K562 (cell line): Measurements from ENCODE around the gene HDAC7. TPM values are rescaled to one million over a fixed set of nuclear protein-coding genes. Genes with fewer than 3 reads are reported as not detected.

Experiments used
- CBX3 ChIP-seq, 2 experiments: IDR thresholded peaks; 1 replicate in 1 of 2; 2 replicates in 1 of 2; pipeline ENCODE4 v1.6.1; 2012; ENCODE audit warnings: inconsistent platforms in 2 of 2, low read length in 2 of 2, borderline replicate concordance in 1 of 2, control low read depth in 1 of 2
- FOXK1 ChIP-seq: sonication (generic); formaldehyde crosslinking; IDR thresholded peaks from 2 replicates; pipeline ENCODE4 v1.8.0; 2022; ENCODE audit warnings: missing genetic modification reagents, mild to moderate bottlenecking, borderline replicate concordance
- GABPB2 ChIP-seq: fragments of 250-450 bp; sonication (Bioruptor Pico); conservative IDR thresholded peaks from 2 replicates; pipeline ENCODE4 v1.5.1; 2021; ENCODE audit warnings: mild to moderate bottlenecking
- GTF2A2 ChIP-seq: IDR thresholded peaks from 2 replicates; pipeline ENCODE4 v1.6.1; 2016; ENCODE audit warnings: mild to moderate bottlenecking, missing genetic modification characterization, missing compliant biosample characterization
- HLTF ChIP-seq: fragments of 450-650 bp; IDR thresholded peaks from 2 replicates; pipeline ENCODE4 v1.6.1; 2016
- MED1 ChIP-seq: sonication (generic); formaldehyde crosslinking; IDR thresholded peaks from 2 replicates; pipeline ENCODE4 v1.8.1; 2023; ENCODE audit warnings: missing genetic modification reagents, borderline replicate concordance
- RB1 ChIP-seq: fragments of 450-650 bp; IDR thresholded peaks from 2 replicates; pipeline ENCODE4 v1.6.1; 2017; ENCODE audit warnings: low read depth, mild to moderate bottlenecking
- RERE ChIP-seq: sonication (generic); formaldehyde crosslinking; IDR thresholded peaks from 2 replicates; pipeline ENCODE4 v1.8.0; 2023; ENCODE audit warnings: missing genetic modification reagents, mild to moderate bottlenecking, borderline replicate concordance
- SMAD1 ChIP-seq: fragments of 150-350 bp; IDR thresholded peaks from 2 replicates; pipeline ENCODE4 v1.6.1; 2014; ENCODE audit warnings: low read length, low read depth; ENCODE audit not compliant: partially characterized antibody
- TBP ChIP-seq: optimal IDR thresholded peaks from 2 replicates; pipeline ENCODE3; 2011; ENCODE audit warnings: low read depth, low read length, improper control_type of control experiment
- UBTF ChIP-seq, 2 experiments: IDR thresholded peaks; 2 replicates each; pipeline ENCODE4 v1.6.1; 2012; ENCODE audit warnings: improper control_type of control experiment in 2 of 2, low read depth in 2 of 2, low read length in 2 of 2, borderline replicate concordance in 1 of 2
- ZNF316 ChIP-seq: fragments of 450-650 bp; IDR thresholded peaks from 2 replicates; pipeline ENCODE4 v1.6.1; 2016
- polyA plus RNA-seq, 8 experiments: library from polyadenylated mRNA; depleted of rRNA in 4 of 8; stranded (reverse) in 5 of 8; unstranded in 3 of 8; fragments of >200 nt; fragmentation: Nextera tagmentation in 2 of 8; fragmentation: Illumina TruSeq in 1 of 8; extraction: Ambion mirVana in 2 of 8; extraction: Trizol in 1 of 8; gene quantifications; 2 replicates each; pipeline versions ENCODE4 v1.2.1 to v1.2.3, GENCODE V29; 2011 to 2014; ENCODE audit warnings: inconsistent platforms in 1 of 8, missing spikeins in 1 of 8
- total RNA-seq, 7 experiments: library from RNA; depleted of rRNA in 6 of 7; stranded (reverse); fragments of >200 nt in 6 of 7; fragmentation: Illumina TruSeq in 2 of 7; extraction: Trizol in 2 of 7; gene quantifications; 2 replicates each; pipeline versions ENCODE4 v1.2.1 to v1.2.3, GENCODE V29; 2011 to 2021; ENCODE audit warnings: low replicate concordance in 1 of 7
- TF ChIP-seq, protein P1 (sequence below): fragments of 200-800 bp; sonication (Bioruptor generic); IDR thresholded peaks from 2 replicates; pipeline ENCODE4 v1.6.1; 2016; ENCODE audit warnings: missing genetic modification characterization, missing compliant biosample characterization
- TF ChIP-seq, protein P2 (sequence below): fragments of 450-650 bp; IDR thresholded peaks from 2 replicates; pipeline ENCODE4 v1.6.1; 2016; ENCODE audit warnings: borderline replicate concordance

HDAC7 gene
- total and polyA plus RNA-seq, 9 of the 15 experiments (the other 6 are each of a cell fraction or from before 2014, with no cell fraction given) = 2.5 to 129 (median 31.1) TPM

DNA sequence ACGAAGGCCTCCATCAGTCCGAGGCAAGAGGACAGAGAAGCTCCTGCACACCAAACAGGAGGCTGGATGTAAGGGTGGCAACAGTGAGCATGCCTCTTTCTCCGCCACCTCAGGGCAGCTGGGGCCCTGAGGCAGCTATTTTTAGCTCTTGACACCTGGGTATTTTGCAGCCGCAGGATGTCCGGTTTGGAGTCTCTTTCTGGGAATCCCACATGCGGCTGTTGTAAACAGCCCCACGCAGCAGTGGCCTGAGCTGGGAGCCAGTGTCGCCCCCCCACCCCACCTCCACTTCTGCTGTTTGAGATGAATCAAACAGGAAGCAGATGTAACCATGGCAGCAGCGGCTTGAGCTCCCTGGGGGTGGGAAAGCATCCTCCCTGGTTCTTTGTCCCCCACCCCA is 11.7 kb downstream of the HDAC7 start (continued):
- TF ChIP-seq RERE (CRISPR knock-in tag) = no peak
- no peak for TF ChIP-seq CBX3 (IDR thresholded peaks at IDR 0.05; ENCODE audit: borderline replicate concordance in 1 of 2, low read length in 2 of 2)
- no peak for TF ChIP-seq UBTF (IDR thresholded peaks at IDR 0.05; ENCODE audit: borderline replicate concordance in 1 of 2, low read depth in 2 of 2, low read length in 2 of 2)
- TF ChIP-seq ZNF316 = no peak
- TF ChIP-seq, protein P1, sequence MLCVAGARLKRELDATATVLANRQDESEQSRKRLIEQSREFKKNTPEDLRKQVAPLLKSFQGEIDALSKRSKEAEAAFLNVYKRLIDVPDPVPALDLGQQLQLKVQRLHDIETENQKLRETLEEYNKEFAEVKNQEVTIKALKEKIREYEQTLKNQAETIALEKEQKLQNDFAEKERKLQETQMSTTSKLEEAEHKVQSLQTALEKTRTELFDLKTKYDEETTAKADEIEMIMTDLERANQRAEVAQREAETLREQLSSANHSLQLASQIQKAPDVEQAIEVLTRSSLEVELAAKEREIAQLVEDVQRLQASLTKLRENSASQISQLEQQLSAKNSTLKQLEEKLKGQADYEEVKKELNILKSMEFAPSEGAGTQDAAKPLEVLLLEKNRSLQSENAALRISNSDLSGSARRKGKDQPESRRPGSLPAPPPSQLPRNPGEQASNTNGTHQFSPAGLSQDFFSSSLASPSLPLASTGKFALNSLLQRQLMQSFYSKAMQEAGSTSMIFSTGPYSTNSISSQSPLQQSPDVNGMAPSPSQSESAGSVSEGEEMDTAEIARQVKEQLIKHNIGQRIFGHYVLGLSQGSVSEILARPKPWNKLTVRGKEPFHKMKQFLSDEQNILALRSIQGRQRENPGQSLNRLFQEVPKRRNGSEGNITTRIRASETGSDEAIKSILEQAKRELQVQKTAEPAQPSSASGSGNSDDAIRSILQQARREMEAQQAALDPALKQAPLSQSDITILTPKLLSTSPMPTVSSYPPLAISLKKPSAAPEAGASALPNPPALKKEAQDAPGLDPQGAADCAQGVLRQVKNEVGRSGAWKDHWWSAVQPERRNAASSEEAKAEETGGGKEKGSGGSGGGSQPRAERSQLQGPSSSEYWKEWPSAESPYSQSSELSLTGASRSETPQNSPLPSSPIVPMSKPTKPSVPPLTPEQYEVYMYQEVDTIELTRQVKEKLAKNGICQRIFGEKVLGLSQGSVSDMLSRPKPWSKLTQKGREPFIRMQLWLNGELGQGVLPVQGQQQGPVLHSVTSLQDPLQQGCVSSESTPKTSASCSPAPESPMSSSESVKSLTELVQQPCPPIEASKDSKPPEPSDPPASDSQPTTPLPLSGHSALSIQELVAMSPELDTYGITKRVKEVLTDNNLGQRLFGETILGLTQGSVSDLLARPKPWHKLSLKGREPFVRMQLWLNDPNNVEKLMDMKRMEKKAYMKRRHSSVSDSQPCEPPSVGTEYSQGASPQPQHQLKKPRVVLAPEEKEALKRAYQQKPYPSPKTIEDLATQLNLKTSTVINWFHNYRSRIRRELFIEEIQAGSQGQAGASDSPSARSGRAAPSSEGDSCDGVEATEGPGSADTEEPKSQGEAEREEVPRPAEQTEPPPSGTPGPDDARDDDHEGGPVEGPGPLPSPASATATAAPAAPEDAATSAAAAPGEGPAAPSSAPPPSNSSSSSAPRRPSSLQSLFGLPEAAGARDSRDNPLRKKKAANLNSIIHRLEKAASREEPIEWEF (CRISPR knock-in tag) = no peak
- no peak for TF ChIP-seq FOXK1 (CRISPR knock-in tag)
- TF ChIP-seq TBP = no peak
- TF ChIP-seq GABPB2 (CRISPR knock-in tag) = no peak
- TF ChIP-seq, protein P2, sequence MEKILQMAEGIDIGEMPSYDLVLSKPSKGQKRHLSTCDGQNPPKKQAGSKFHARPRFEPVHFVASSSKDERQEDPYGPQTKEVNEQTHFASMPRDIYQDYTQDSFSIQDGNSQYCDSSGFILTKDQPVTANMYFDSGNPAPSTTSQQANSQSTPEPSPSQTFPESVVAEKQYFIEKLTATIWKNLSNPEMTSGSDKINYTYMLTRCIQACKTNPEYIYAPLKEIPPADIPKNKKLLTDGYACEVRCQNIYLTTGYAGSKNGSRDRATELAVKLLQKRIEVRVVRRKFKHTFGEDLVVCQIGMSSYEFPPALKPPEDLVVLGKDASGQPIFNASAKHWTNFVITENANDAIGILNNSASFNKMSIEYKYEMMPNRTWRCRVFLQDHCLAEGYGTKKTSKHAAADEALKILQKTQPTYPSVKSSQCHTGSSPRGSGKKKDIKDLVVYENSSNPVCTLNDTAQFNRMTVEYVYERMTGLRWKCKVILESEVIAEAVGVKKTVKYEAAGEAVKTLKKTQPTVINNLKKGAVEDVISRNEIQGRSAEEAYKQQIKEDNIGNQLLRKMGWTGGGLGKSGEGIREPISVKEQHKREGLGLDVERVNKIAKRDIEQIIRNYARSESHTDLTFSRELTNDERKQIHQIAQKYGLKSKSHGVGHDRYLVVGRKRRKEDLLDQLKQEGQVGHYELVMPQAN = no peak
- TF ChIP-seq MED1 (CRISPR knock-in tag) = no peak
- no peak for TF ChIP-seq SMAD1
- TF ChIP-seq HLTF = no peak
- no peak for TF ChIP-seq RB1
- no peak for TF ChIP-seq GTF2A2 (tag)
